Neutrophil (primary cell): ENCODE data around the gene ETFA.

Experiments
- H3K27ac ChIP-seq: fragments of 200-600 bp; sonication (generic); 2 replicates; pipeline ENCODE4 v1.5.1; 2016; ENCODE audit warnings: mild to moderate bottlenecking, moderate library complexity
- H3K27me3 ChIP-seq: fragments of 200-600 bp; sonication (generic); 2 replicates; pipeline ENCODE4 v1.6.0; 2016; ENCODE audit warnings: mild to moderate bottlenecking
- H3K36me3 ChIP-seq: fragments of 200-600 bp; sonication (generic); 2 replicates; pipeline ENCODE4 v1.5.1; 2017
- H3K4me1 ChIP-seq, 2 experiments: fragments of 200-600 bp in 1 of 2; sonication (generic) in 1 of 2; 1 replicate in 1 of 2; 2 replicates in 1 of 2; pipeline versions ENCODE4 v1.5.1 to v1.6.1; 2013 to 2016; ENCODE audit warnings: low read depth in 1 of 2, low read length in 1 of 2, mild to moderate bottlenecking in 1 of 2, moderate library complexity in 1 of 2; ENCODE audit not compliant: control insufficient read depth in 1 of 2, insufficient read depth in 1 of 2
- H3K4me3 ChIP-seq, 2 experiments: fragments of 200-600 bp in 1 of 2; sonication (generic) in 1 of 2; 1 replicate in 1 of 2; 2 replicates in 1 of 2; pipeline ENCODE4 v1.5.1; 2013 to 2016; ENCODE audit warnings: low read depth in 1 of 2, low read length in 1 of 2, mild to moderate bottlenecking in 1 of 2, moderate library complexity in 1 of 2
- H3K9me3 ChIP-seq: fragments of 200-600 bp; sonication (generic); 2 replicates; pipeline ENCODE4 v1.5.1; 2016
- TF ChIP-seq, protein P1 (sequence below): fragments of 200-600 bp; sonication (generic); IDR thresholded peaks from 2 replicates; pipeline ENCODE4 v1.5.1; 2016; ENCODE audit warnings: antibody characterized with exemption

ETFA gene

DNA sequence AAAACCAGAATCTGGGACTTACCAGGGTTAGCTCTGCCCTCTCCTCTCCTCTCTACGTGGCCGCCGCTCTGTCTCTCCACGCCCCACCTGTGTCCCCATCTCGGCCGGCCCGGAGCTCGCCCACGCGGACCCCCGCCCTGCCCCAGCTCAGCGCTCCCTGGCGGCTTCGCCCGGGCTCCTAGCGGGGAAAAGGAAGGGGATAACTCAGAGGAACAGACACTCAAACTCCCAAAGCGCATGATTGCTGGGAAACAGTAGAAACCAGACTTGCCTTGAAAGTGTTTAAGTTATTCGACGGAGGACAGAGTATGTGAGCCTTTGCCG is 30.8 kb upstream of the ETFA start:
- H3K4me1 ChIP-seq, result peaks cover 82% of the 10 kb centered on the region in 2 experiments
- H3K27me3 ChIP-seq, result peaks cover 100% of the 10 kb centered on the region
- TF ChIP-seq, protein P1, sequence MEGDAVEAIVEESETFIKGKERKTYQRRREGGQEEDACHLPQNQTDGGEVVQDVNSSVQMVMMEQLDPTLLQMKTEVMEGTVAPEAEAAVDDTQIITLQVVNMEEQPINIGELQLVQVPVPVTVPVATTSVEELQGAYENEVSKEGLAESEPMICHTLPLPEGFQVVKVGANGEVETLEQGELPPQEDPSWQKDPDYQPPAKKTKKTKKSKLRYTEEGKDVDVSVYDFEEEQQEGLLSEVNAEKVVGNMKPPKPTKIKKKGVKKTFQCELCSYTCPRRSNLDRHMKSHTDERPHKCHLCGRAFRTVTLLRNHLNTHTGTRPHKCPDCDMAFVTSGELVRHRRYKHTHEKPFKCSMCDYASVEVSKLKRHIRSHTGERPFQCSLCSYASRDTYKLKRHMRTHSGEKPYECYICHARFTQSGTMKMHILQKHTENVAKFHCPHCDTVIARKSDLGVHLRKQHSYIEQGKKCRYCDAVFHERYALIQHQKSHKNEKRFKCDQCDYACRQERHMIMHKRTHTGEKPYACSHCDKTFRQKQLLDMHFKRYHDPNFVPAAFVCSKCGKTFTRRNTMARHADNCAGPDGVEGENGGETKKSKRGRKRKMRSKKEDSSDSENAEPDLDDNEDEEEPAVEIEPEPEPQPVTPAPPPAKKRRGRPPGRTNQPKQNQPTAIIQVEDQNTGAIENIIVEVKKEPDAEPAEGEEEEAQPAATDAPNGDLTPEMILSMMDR, result no peak
- H3K36me3 ChIP-seq, result peaks cover 12% of the 10 kb centered on the region
- peaks cover 8% of the 10 kb centered on the region for H3K9me3 ChIP-seq
- H3K4me3 ChIP-seq, result peak overlapping the region; percentile 26 to 71
- no peak overlapping the region for H3K27ac ChIP-seq

GRCh38 chr15:76341366-76342057 is 30.2 kb upstream of the ETFA start:
- TF ChIP-seq, protein P1, result no peak
- peaks cover 100% of the 10 kb centered on the region for H3K27me3 ChIP-seq
- H3K4me1 ChIP-seq, result peaks cover 82% of the 10 kb centered on the region in 2 experiments
- no peak overlapping the region for H3K27ac ChIP-seq
- peaks cover 12% of the 10 kb centered on the region for H3K36me3 ChIP-seq
- peak overlapping the region in 1 of 2 experiments; percentile 71 for H3K4me3 ChIP-seq
- H3K9me3 ChIP-seq, result peaks cover 8% of the 10 kb centered on the region

GRCh38 chr15:76340803-76341365 is 29.6 kb upstream of the ETFA start:
- TF ChIP-seq, protein P1, result peak; percentile 17
- H3K9me3 ChIP-seq, result peaks cover 8% of the 10 kb centered on the region
- peaks cover 12% of the 10 kb centered on the region for H3K36me3 ChIP-seq
- H3K4me3 ChIP-seq, result peak overlapping the region; percentile 71 to 89
- H3K27ac ChIP-seq, result no peak overlapping the region
- H3K27me3 ChIP-seq, result peaks cover 96% of the 10 kb centered on the region
- peaks cover 79 to 80% of the 10 kb centered on the region in 2 experiments for H3K4me1 ChIP-seq

DNA sequence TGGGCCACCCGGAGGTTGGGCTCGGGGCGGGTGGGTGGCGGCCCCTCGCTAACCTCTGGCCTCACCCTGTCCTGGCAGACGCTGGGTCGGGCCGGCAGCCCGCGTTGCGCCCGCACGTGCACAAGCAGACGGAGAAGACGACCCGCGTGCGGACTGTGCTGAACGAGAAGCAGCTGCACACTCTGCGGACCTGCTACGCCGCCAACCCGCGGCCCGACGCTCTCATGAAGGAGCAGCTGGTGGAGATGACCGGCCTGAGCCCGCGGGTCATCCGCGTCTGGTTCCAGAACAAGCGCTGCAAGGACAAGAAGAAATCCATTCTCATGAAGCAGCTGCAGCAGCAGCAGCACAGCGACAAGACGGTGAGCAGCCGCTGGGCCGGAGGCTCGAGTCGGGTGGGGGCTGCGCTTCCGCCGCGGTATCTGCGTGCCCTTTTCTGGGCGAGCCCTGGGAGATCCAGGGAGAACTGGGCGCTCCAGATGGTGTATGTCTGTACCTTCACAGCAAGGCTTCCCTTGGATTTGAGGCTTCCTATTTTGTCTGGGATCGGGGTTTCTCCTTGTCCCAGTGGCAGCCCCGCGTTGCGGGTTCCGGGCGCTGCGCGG is 29.0 kb upstream of the ETFA start:
- H3K27ac ChIP-seq, result peak overlapping the region; percentile 88
- H3K36me3 ChIP-seq, result peaks cover 12% of the 10 kb centered on the region
- TF ChIP-seq, protein P1, result no peak
- H3K4me1 ChIP-seq, result peaks cover 79 to 81% of the 10 kb centered on the region in 2 experiments
- H3K4me3 ChIP-seq, result peak overlapping the region; percentile 71 to 89
- peaks cover 93% of the 10 kb centered on the region for H3K27me3 ChIP-seq
- peaks cover 8% of the 10 kb centered on the region for H3K9me3 ChIP-seq

GRCh38 chr15:76339305-76340197 is 28.3 kb upstream of the ETFA start:
- H3K4me3 ChIP-seq, result peak overlapping the region; percentile 71 to 89
- TF ChIP-seq, protein P1, result no peak
- H3K36me3 ChIP-seq, result peaks cover 12% of the 10 kb centered on the region
- peak overlapping the region; percentile 88 for H3K27ac ChIP-seq
- H3K27me3 ChIP-seq, result peaks cover 93% of the 10 kb centered on the region
- peaks cover 86% of the 10 kb centered on the region in 2 experiments for H3K4me1 ChIP-seq
- peaks cover 8% of the 10 kb centered on the region for H3K9me3 ChIP-seq
